ENCODE results near the gene PSMA5. TPM values are rescaled to one million over a fixed set of nuclear protein-coding genes. Genes with fewer than 3 reads are reported as not detected.
"Not testable (repeated sequence)": the region's sequence is repeated elsewhere in the genome, so short reads cannot be mapped to it uniquely, and the experiment has no call there.

Gene PSMA5
- total and polyA plus RNA-seq, 3 experiments from 2014 or later: 120 to 238 (median 207) TPM

GRCh38 chr1:109445949-109446695 is 19.9 kb upstream of the PSMA5 start:
- CTCF ChIA-PET; H3K4me3 Mint-ChIP-seq; H3K36me3 Mint-ChIP-seq; H3K4me1 Mint-ChIP-seq; H3K9me3 Mint-ChIP-seq; POLR2A ChIA-PET; H3K27me3 ChIP-seq (ENCODE audit: insufficient read depth, low read length, poor library complexity, severe bottlenecking); H3K27ac ChIP-seq (ENCODE audit: low read depth, low read length); H3K27ac Mint-ChIP-seq; DNase-seq; H3K4me3 ChIP-seq (ENCODE audit: low read length); H3K36me3 ChIP-seq (ENCODE audit: insufficient read depth, low read length); H3K4me1 ChIP-seq (ENCODE audit: insufficient read depth, low read length); H3K9me3 ChIP-seq (ENCODE audit: low read length): not testable (repeated sequence)
- H3K27me3 Mint-ChIP-seq: peaks cover 34 to 43% of the 10 kb centered on the region in 2 donors

GRCh38 chr1:109444346-109444745 is 18.1 kb upstream of the PSMA5 start:
- no peak overlapping the region for H3K4me3 Mint-ChIP-seq
- no peak for DNase-seq
- H3K27ac Mint-ChIP-seq: no peak overlapping the region
- peaks cover 0 to 6% (median 1%) of the 10 kb centered on the region in 3 donors for H3K36me3 Mint-ChIP-seq
- no peaks in the 10 kb centered on the region for H3K4me1 ChIP-seq (ENCODE audit: insufficient read depth, low read length)
- CTCF ChIA-PET: no interaction called here
- POLR2A ChIA-PET: no interaction called here
- H3K4me3 ChIP-seq (ENCODE audit: low read length): no peak overlapping the region
- H3K36me3 ChIP-seq (ENCODE audit: insufficient read depth, low read length): no peaks in the 10 kb centered on the region
- no peaks in the 10 kb centered on the region for H3K9me3 ChIP-seq (ENCODE audit: low read length)
- no peaks in the 10 kb centered on the region for H3K4me1 Mint-ChIP-seq
- no peaks in the 10 kb centered on the region for H3K9me3 Mint-ChIP-seq
- peaks cover 9% of the 10 kb centered on the region for H3K27me3 ChIP-seq (ENCODE audit: insufficient read depth, low read length, poor library complexity, severe bottlenecking)
- peaks cover 23 to 25% of the 10 kb centered on the region in 2 donors for H3K27me3 Mint-ChIP-seq
- no peak overlapping the region for H3K27ac ChIP-seq (ENCODE audit: low read depth, low read length)

DNA sequence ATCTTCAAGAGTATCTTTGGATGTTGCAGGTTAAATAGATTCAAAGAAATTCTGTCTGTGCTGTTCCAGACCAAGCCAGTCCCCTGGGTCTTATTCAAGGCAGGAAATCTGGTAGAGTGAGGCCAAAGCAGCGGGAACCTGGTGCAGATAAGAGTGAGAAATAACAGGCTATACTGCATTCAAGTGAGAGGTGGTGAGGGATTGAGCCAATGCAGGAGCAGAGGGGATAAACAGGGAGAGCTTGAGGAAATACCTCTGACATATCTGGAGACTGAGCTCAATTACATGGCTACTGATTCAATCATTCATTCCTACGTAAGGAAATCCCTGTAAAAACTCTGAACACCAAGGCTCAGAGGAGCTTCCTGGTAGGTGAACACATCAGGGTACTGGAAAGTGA is 17.2 kb upstream of the PSMA5 start:
- no peak for DNase-seq
- H3K36me3 ChIP-seq (ENCODE audit: insufficient read depth, low read length): no peaks in the 10 kb centered on the region
- ChIA-PET POLR2A (no interaction called here), CTCF (no interaction called here)
- H3K9me3 ChIP-seq (ENCODE audit: low read length): no peaks in the 10 kb centered on the region
- H3K27ac ChIP-seq (ENCODE audit: low read depth, low read length): no peak overlapping the region
- Mint-ChIP-seq H3K9me3 (no peaks in the 10 kb centered on the region), H3K4me3 (no peak overlapping the region), H3K27me3 (peaks cover 17 to 22% of the 10 kb centered on the region in 2 donors), H3K4me1 (no peaks in the 10 kb centered on the region), H3K36me3 (peaks cover 0 to 6% (median 1%) of the 10 kb centered on the region in 3 donors), H3K27ac (no peak overlapping the region)
- H3K4me3 ChIP-seq (ENCODE audit: low read length): no peak overlapping the region
- H3K4me1 ChIP-seq (ENCODE audit: insufficient read depth, low read length): no peaks in the 10 kb centered on the region
- H3K27me3 ChIP-seq (ENCODE audit: insufficient read depth, low read length, poor library complexity, severe bottlenecking): peaks cover 9% of the 10 kb centered on the region

DNA sequence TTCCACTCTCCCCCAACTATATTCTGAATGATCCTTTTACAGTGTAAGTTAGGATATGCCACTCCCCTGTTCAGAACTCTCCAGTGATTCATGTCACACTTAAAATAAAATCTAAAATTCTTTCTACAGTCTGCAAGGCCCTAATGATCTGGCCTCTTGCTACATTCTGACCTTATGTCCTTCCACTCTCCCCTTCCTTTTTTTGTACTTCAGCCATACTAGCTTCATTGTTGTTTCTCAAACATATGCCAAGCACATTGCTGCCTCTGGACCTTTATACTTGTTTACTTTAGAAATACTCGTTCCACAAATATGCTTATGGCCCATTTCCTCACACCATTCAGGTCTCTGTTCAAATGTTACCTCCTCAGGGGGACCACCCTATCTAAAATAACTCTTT is 14.8 kb upstream of the PSMA5 start:
- Histone ChIP-seq H3K27ac (ENCODE audit: low read depth, low read length) (no peak overlapping the region), H3K4me1 (ENCODE audit: insufficient read depth, low read length) (no peaks in the 10 kb centered on the region), H3K36me3 (ENCODE audit: insufficient read depth, low read length) (no peaks in the 10 kb centered on the region), H3K27me3 (ENCODE audit: insufficient read depth, low read length, poor library complexity, severe bottlenecking) (peaks cover 9% of the 10 kb centered on the region), H3K4me3 (ENCODE audit: low read length) (no peak overlapping the region), H3K9me3 (ENCODE audit: low read length) (no peaks in the 10 kb centered on the region)
- H3K4me1 Mint-ChIP-seq: no peaks in the 10 kb centered on the region
- no peak overlapping the region for H3K4me3 Mint-ChIP-seq
- H3K27ac Mint-ChIP-seq: no peak overlapping the region
- POLR2A ChIA-PET: no interaction called here
- peaks cover 0 to 1% (median 0%) of the 10 kb centered on the region in 3 donors for H3K36me3 Mint-ChIP-seq
- no peaks in the 10 kb centered on the region for H3K9me3 Mint-ChIP-seq
- peaks cover 10 to 11% of the 10 kb centered on the region in 2 donors for H3K27me3 Mint-ChIP-seq
- CTCF ChIA-PET: no interaction called here
- DNase-seq: no peak

GRCh38 chr1:109438798-109439297 is 12.6 kb upstream of the PSMA5 start:
- H3K4me3 ChIP-seq (ENCODE audit: low read length): no peak overlapping the region
- Mint-ChIP-seq H3K4me3 (no peak overlapping the region), H3K27me3 (peaks cover 7 to 19% of the 10 kb centered on the region in 2 donors), H3K36me3 (no peaks in the 10 kb centered on the region), H3K9me3 (no peaks in the 10 kb centered on the region), H3K4me1 (no peaks in the 10 kb centered on the region), H3K27ac (no peak overlapping the region)
- POLR2A ChIA-PET: no interaction called here
- H3K4me1 ChIP-seq (ENCODE audit: insufficient read depth, low read length): no peaks in the 10 kb centered on the region
- CTCF ChIA-PET: interaction anchor here (1.0 kb wide), 1 partner anchor 45 kb away, joined by 3 read pairs; the partner anchor contains the start of gene ATXN7L2
- H3K27ac ChIP-seq (ENCODE audit: low read depth, low read length): no peak overlapping the region
- H3K9me3 ChIP-seq (ENCODE audit: low read length): no peaks in the 10 kb centered on the region
- H3K36me3 ChIP-seq (ENCODE audit: insufficient read depth, low read length): no peaks in the 10 kb centered on the region
- H3K27me3 ChIP-seq (ENCODE audit: insufficient read depth, low read length, poor library complexity, severe bottlenecking): peaks cover 9% of the 10 kb centered on the region
- no peak for DNase-seq

GRCh38 chr1:109434484-109434883 is 8.2 kb upstream of the PSMA5 start:
- Mint-ChIP-seq H3K9me3 (no peaks in the 10 kb centered on the region), H3K4me1 (no peaks in the 10 kb centered on the region), H3K27me3 (peaks cover 7 to 19% of the 10 kb centered on the region in 2 donors), H3K4me3 (no peak overlapping the region), H3K27ac (no peak overlapping the region), H3K36me3 (no peaks in the 10 kb centered on the region)
- Histone ChIP-seq H3K36me3 (ENCODE audit: insufficient read depth, low read length) (no peaks in the 10 kb centered on the region), H3K9me3 (ENCODE audit: low read length) (no peaks in the 10 kb centered on the region), H3K4me3 (ENCODE audit: low read length) (no peak overlapping the region), H3K27me3 (ENCODE audit: insufficient read depth, low read length, poor library complexity, severe bottlenecking) (no peaks in the 10 kb centered on the region), H3K4me1 (ENCODE audit: insufficient read depth, low read length) (no peaks in the 10 kb centered on the region), H3K27ac (ENCODE audit: low read depth, low read length) (no peak overlapping the region)
- no peak for DNase-seq
- ChIA-PET CTCF (interaction anchor here (1.4 kb wide), 1 partner anchor 98 kb away, joined by 4 read pairs; no protein-coding TSS in a partner anchor), POLR2A (no interaction called here)

GRCh38 chr1:109433322-109433721 is 7.1 kb upstream of the PSMA5 start:
- ChIA-PET CTCF (interaction anchor here (1.4 kb wide), 1 partner anchor 99 kb away, joined by 4 read pairs; no protein-coding TSS in a partner anchor), POLR2A (no interaction called here)
- H3K4me3 Mint-ChIP-seq: no peak overlapping the region
- H3K4me1 Mint-ChIP-seq: no peaks in the 10 kb centered on the region
- no peak overlapping the region for H3K27ac Mint-ChIP-seq
- no peak overlapping the region for H3K4me3 ChIP-seq (ENCODE audit: low read length)
- no peak overlapping the region for H3K27ac ChIP-seq (ENCODE audit: low read depth, low read length)
- peaks cover 7 to 19% of the 10 kb centered on the region in 2 donors for H3K27me3 Mint-ChIP-seq
- H3K4me1 ChIP-seq (ENCODE audit: insufficient read depth, low read length): no peaks in the 10 kb centered on the region
- no peaks in the 10 kb centered on the region for H3K9me3 ChIP-seq (ENCODE audit: low read length)
- H3K36me3 Mint-ChIP-seq: no peaks in the 10 kb centered on the region
- H3K27me3 ChIP-seq (ENCODE audit: insufficient read depth, low read length, poor library complexity, severe bottlenecking): no peaks in the 10 kb centered on the region
- H3K9me3 Mint-ChIP-seq: no peaks in the 10 kb centered on the region
- no peak for DNase-seq
- no peaks in the 10 kb centered on the region for H3K36me3 ChIP-seq (ENCODE audit: insufficient read depth, low read length)

DNA sequence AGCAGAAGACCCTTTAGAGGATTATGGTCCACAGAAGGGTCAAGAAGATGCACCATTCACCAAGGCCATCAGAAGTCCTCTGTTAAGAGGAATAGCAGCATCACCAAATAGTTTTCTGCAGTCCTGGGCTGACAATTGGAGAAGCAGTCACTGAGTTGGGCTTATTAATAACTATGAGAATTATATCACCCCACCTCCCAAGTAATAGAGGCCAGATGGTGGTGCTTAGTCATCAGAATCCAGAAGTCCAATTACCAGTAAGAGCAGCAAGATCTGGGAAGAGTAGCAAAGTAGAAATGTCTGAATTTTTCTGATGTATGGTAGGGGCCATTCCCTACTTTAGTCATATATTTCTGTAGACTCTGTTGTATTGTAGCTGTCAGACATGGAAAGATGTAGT is 6.1 kb upstream of the PSMA5 start:
- Histone ChIP-seq H3K27me3 (ENCODE audit: insufficient read depth, low read length, poor library complexity, severe bottlenecking) (no peaks in the 10 kb centered on the region), H3K36me3 (ENCODE audit: insufficient read depth, low read length) (no peaks in the 10 kb centered on the region), H3K4me3 (ENCODE audit: low read length) (no peak overlapping the region), H3K4me1 (ENCODE audit: insufficient read depth, low read length) (peaks cover 3% of the 10 kb centered on the region), H3K9me3 (ENCODE audit: low read length) (no peaks in the 10 kb centered on the region), H3K27ac (ENCODE audit: low read depth, low read length) (no peak overlapping the region)
- no peak for DNase-seq
- Mint-ChIP-seq H3K4me3 (no peak overlapping the region), H3K4me1 (peaks cover 1 to 4% (median 3%) of the 10 kb centered on the region in 3 donors), H3K27ac (no peak overlapping the region), H3K9me3 (no peaks in the 10 kb centered on the region), H3K36me3 (no peaks in the 10 kb centered on the region), H3K27me3 (peaks cover 7 to 19% of the 10 kb centered on the region in 2 donors)
- ChIA-PET CTCF (no interaction called here), POLR2A (no interaction called here)

Measured in CD8-positive, alpha-beta memory T cell (primary cell).